ENCODE data around the gene NOC3L. TPM values are rescaled to one million over a fixed set of nuclear protein-coding genes. Genes with fewer than 3 reads are reported as not detected.

NOC3L gene
- total and polyA plus RNA-seq, 4 donors, result 3.6 to 14.7 (median 7.2) TPM

GRCh38 chr10:94403380-94404213 lies 40.9 kb upstream of the NOC3L start:
- TF ChIP-seq SP1 (IDR thresholded peaks at IDR 0.05) (no peak), GABPA (IDR thresholded peaks at IDR 0.05 in 1 of 2, conservative IDR thresholded peaks at IDR 0.05 in 1 of 2) (peak in 1 of 2 donors; percentile 26), HNF4G (IDR thresholded peaks at IDR 0.05) (no peak), REST (IDR thresholded peaks at IDR 0.05) (peak; percentile 64), TAF1 (conservative IDR thresholded peaks at IDR 0.05) (peak; percentile 92), YY1 (IDR thresholded peaks at IDR 0.05) (peak; percentile 77), RXRA (IDR thresholded peaks at IDR 0.05) (no peak)
- Histone ChIP-seq H3K27me3 (ENCODE audit: control insufficient read depth in 4 of 4, insufficient read depth in 4 of 4, low read length in 3 of 4) (no peaks in the 10 kb centered on the region), H3K4me1 (ENCODE audit: control insufficient read depth in 4 of 4, insufficient read depth in 4 of 4, low read length in 3 of 4) (peaks cover 3 to 19% (median 7%) of the 10 kb centered on the region in 4 donors), H3K36me3 (ENCODE audit: control insufficient read depth in 4 of 4, insufficient read depth in 3 of 4, low read depth in 1 of 4, low read length in 3 of 4) (no peaks in the 10 kb centered on the region), H3K27ac (ENCODE audit: low read depth in 1 of 2, low read length in 2 of 2) (peak overlapping the region; percentile 82 to 85), H3K9ac (ENCODE audit: low read depth in 1 of 2, low read length in 2 of 2) (peak overlapping the region; percentile 72 to 88), H3K4me3 (ENCODE audit: low read depth in 1 of 3, low read length in 3 of 3) (peak overlapping the region; percentile 49 to 90 (median 85)), H3K9me3 (ENCODE audit: control insufficient read depth in 4 of 4, low read length in 3 of 4) (no peaks in the 10 kb centered on the region)
- DNase-seq (ENCODE audit: low spot score), result peak; percentile 63
- under 1% methylated on average over 51 of the region's 51 CpGs for WGBS

- peaks cover 3 to 19% (median 7%) of the 10 kb centered on the region in 4 donors for H3K4me1 ChIP-seq (ENCODE audit: control insufficient read depth in 4 of 4, insufficient read depth in 4 of 4, low read length in 3 of 4)
- peak overlapping the region; percentile 57 to 90 (median 85) for H3K4me3 ChIP-seq (ENCODE audit: low read depth in 1 of 3, low read length in 3 of 3)
- H3K27ac ChIP-seq (ENCODE audit: low read depth in 1 of 2, low read length in 2 of 2), result peak overlapping the region; percentile 82 to 85
- H3K27me3 ChIP-seq (ENCODE audit: control insufficient read depth in 4 of 4, insufficient read depth in 4 of 4, low read length in 3 of 4), result no peaks in the 10 kb centered on the region
- H3K36me3 ChIP-seq (ENCODE audit: control insufficient read depth in 4 of 4, insufficient read depth in 3 of 4, low read depth in 1 of 4, low read length in 3 of 4), result no peaks in the 10 kb centered on the region
- TF ChIP-seq CTCF (IDR thresholded peaks at IDR 0.05; ENCODE audit: low read depth, low read length, missing input control) (no peak), JUND (IDR thresholded peaks at IDR 0.05) (no peak), REST (IDR thresholded peaks at IDR 0.05) (no peak), EGR1 (IDR thresholded peaks at IDR 0.05; ENCODE audit: low read depth in 2 of 2) (no peak), ZBTB33 (IDR thresholded peaks at IDR 0.05) (no peak), GABPA (IDR thresholded peaks at IDR 0.05 in 1 of 2, conservative IDR thresholded peaks at IDR 0.05 in 1 of 2) (no peak), RXRA (IDR thresholded peaks at IDR 0.05) (no peak), RAD21 (IDR thresholded peaks at IDR 0.05) (no peak), TAF1 (conservative IDR thresholded peaks at IDR 0.05) (no peak), NR2F2 (IDR thresholded peaks at IDR 0.05) (no peak), HNF4G (IDR thresholded peaks at IDR 0.05) (no peak), FOXA1 (IDR thresholded peaks at IDR 0.05) (no peak)
- under 1% methylated on average over 77 of the region's 77 CpGs for WGBS
- peak overlapping the region in 1 of 2 donors; percentile 72 for H3K9ac ChIP-seq (ENCODE audit: low read depth in 1 of 2, low read length in 2 of 2)
- DNase-seq (ENCODE audit: low spot score), result peak; percentile 53
- no peaks in the 10 kb centered on the region for H3K9me3 ChIP-seq (ENCODE audit: control insufficient read depth in 4 of 4, low read length in 3 of 4)
Measured at GRCh38 chr10:94402843-94403379, 40.2 kb upstream of the NOC3L start.

Data from liver (tissue), 9 donors.